ENCODE results near the gene GRIN2A.

The GRIN2A gene

DNA sequence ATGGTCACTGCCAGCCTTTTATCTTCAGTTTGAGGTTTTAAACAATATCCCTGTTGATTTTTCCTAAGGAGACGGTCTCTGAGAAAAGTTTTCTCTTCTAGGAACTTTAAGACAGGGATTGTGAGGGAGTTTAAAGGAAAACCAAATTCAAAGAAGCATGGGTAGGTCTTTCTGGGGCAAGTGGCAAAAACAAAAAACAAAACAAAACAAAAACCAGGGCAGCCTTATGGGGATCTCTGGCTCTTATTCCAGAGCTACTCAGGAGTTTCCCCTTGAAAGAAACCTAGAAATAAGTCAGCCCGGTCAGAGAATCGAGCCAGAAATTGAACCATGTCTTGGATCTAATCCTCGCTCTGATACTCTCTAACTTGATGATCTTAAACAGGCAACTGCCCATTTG lies 424.5 kb downstream of the GRIN2A start:
- DNase-seq (ENCODE audit: low spot score) = no peak

DNA sequence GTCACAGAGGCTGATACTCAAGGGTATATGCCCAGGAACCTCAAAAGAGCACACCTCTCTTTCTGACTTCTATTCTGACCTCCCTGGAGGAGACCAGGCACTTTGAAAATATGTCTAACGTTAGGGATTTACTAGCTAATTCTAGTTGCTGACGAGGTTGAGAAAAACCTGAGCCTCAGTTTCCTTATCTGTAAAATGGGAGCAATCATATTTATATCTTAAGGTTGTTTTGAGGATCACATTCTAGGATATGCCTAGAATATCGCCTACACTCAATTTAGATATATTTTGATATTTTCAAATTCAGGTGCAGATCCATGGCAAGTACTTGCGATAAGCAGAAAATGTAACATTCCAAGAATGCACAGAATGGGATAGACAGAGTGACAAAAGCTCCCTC lies 425.8 kb downstream of the GRIN2A start:
- DNase-seq (ENCODE audit: low spot score) = no peak

DNA sequence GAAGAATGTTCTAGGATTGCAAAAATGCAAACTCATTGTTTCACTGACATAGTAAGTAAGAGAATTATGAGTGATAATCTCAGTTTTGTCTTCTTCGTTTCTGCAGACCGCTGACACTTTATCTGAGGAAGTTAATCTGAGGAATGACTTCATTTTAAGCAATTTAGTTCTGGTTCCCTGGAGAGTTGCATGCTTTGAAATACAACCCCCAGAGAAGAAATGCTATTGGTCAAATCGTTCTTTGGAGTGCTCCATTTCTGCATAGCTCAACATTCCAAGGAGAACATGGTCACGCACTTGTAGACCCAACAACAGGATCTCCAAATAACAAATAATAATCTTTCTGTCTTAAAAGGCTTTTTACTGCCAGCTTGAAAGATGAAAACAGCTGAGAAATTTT lies 427.1 kb downstream of the GRIN2A start:
- DNase-seq (ENCODE audit: low spot score) = no peak

DNA sequence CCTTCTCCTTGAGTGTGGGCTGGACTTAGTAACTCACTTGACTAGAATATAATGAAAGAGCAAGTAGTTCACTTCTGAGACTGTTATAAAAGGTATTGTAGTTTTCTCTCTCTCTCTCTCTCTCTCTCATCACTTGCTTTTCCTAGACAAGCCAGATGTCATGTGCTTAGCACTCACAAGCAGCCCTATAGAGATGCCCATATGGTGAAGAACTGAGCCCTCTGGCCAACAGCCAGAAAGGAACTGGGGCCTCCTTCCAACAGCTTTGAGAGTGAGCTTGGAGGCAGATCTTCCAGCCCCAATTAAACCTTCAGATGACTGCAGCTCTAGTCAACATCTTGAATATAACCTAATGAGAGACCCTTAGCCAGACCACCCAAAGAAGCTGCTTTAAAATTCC lies 440.5 kb downstream of the GRIN2A start:
- no peak for DNase-seq (ENCODE audit: low spot score)

DNA sequence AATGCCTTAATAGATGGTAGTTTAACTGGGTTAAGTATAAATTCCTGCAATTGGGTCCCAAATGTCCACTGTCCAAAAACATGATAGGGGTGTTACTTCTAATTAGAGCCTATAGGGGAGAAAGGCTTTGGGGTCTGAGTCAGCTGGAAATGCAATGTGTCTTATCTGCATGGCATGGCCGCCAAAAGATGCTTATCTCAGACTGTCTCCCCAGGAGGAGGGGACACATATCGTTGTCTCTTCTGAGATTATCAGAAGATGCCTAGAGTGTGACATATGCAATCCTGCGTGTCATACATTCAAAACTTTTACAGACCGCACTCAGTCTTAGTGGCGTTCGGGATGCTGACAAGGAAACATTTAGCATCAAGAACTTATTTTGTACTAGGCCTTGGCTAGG lies 442.9 kb downstream of the GRIN2A start:
- DNase-seq (ENCODE audit: low spot score) = no peak

DNA sequence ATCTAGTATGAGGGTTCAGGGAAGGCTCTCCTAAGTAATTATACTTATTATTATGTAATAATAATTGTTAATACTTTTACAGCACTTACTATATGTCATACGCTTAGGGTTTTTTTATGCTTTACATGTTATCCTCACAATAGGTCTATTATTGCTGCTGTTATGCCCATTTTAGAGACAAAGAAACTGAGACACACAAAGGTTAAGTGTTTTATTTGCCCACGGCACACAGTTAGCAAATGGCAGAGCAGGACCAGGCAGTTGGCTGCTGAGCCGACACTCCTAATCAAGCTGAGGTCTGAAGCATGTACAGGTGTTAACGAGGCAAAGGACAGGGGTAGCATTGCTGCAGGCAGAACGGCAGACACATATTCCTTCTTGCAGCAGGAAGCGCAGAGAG lies 443.5 kb downstream of the GRIN2A start:
- DNase-seq (ENCODE audit: low spot score) = no peak

DNA sequence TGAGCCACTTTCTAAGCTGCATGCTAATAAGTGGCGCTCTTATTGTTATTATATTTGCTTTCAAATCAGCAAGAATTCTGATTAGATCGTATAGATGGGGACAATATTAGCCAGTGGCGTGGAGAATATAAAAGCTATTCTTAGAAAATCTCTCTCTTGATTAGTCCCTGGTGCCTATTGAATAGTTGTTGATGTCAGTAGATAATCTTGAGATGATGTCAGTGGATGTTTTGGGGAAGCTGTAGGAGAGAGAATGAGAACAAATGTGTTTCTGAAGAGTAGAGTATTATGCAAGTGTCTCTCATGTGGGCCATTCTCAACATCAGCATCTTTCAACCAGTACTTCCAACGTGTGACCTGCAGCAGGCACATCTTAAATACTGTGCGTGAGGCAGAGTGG lies 445.7 kb downstream of the GRIN2A start:
- no peak for DNase-seq (ENCODE audit: low spot score)

DNA sequence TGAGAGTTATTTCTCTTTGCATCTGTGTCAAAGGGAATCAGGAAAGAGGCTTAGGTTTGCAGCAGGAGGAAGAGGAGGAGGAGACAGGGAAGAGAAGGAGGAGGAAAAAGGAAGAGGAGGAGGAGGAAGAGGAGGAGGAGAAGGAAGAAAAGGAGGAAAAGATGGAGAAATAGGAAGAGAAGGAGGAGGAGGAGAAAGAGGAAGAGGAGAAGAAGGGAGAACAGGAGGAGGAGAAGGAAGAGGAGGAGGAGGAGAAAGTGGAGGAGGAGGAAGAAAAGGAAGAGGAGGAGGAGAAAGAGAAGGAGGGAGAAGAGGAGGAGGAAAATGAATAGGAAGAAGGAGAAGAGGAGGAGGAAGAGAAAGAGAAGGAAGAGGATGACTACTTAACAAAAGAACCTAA lies 459.1 kb downstream of the GRIN2A start:
- no peak for DNase-seq (ENCODE audit: low spot score)

DNA sequence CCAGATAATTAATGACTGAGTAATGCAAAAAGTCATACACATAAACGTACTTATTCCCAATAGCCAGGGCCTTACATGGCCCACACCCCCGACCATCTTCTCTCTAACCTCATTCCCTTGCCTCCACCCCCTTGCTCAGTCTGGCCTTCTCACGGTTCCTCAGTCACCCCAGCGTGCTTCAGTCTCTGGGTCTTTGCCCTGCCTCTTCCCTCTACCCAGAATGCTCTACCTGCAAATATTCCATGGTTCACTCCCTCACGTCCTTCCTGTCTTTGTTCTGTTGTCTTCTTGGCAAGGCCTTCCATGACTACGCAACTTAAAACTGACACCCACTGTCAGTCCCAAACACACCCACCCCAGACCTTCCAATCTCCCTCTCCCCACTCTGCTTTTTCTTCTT lies 468.3 kb downstream of the GRIN2A start:
- DNase-seq (ENCODE audit: low spot score) = no peak

DNA sequence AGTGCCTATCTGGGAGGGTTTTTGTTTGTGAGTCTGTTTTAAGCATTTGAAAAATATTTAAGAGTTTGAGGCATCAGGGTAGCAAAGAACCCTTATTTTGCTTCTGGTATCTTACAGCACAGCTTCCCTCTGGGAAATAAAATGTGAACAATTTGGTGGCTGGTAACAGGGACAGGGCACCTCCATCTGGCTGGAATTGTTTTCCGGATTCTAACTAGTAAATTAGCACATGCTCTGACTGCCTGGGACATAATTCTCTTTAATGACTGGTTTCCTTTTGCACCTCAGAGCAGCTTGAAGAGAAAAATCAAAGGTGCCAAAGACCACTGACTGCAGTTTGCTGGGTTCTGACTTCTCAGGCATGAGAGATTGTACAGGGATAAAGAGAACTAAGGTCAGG lies 469.1 kb downstream of the GRIN2A start:
- no peak for DNase-seq (ENCODE audit: low spot score)

DNA sequence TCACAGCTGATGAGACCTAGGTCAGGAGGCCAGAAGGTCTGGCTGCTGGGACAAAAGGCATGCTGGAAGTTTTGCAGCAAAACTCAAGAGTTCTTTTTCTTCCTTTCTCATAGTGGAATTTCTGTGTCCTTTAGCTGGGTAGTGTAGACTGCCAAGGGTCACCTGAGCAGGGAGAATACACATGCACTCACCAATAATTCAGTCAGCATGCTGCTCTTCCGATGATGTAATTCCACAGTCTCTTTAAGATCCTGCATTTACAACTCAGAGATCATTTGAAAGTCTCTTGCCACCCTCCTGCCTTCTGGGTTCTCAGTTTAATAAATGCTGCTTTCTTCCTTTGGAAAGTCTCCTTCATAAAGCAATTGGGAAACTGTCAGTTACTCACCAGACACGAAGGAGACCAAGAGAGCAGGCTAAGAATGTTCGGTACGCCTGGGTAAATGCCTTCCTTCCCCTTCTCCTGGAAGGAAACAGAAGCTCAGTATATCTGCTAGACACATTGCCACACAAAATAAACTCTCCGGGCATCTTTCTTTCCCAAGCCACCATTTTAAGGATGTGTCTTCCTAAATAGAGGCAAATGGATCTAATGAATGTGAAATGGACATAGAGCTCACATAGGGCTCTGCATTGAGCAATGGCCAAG lies 473.1 kb downstream of the GRIN2A start:
- DNase-seq (ENCODE audit: low spot score) = no peak

DNA sequence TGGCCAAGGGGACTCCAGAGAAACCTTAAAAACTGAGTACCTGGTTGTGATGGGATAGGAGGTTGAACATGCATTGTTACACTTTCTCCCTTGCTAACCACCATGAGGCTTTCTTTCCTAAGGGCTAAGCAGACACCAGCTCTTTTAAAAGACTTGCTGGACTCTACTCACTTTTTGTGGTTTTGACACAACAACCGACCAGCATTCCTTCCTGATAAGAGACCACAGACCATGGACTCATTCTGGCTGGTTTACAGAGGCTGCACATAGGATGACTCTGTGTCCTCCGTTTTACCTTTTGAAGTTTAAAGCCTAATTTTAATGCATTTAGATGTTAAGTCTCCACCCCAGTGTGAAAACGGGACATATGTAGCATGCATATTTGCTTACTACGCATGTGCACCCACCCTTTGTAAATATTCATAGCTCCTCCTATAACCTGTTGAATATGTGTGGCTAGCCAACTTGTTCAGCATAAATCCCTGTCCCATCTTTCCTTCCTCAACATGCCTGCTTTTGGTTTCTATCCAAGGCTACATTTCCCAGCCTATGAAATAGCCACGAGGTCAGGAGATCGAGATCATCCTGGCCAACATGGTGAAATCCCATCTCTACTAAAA lies 475.9 kb downstream of the GRIN2A start:
- DNase-seq (ENCODE audit: low spot score) = peak; percentile 1

DNA sequence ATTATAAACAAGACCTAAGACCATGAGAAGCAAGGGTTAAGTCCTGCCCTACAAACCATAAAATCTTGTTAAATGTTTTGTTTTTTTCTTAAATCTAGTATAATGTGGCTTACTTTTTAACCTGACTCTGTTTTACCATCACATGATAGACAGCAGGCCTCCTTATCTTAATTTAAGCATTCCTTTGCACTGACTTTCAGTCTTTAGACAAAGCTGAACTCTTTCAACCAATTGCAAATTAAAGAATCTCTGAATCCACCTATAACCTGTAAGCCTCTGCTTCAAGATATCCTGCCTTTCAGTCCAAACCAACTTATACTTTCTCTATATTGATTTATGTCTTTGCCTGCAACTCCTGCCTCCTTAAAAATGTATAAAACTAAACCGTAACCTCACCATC lies 478.5 kb downstream of the GRIN2A start:
- no peak for DNase-seq (ENCODE audit: low spot score)

All from LoVo (cell line).